Prostate gland (tissue), 2 donors: ENCODE data around the gene ADARB2. TPM values are rescaled to one million over a fixed set of nuclear protein-coding genes. Genes with fewer than 3 reads are reported as not detected.

Experiments used
- DNase-seq: peaks from one replicate; pipeline ENCODE4 v3.0.0-alpha.2; 2019; ENCODE audit warnings: low spot score
- H3K27ac ChIP-seq, 2 donors: fragments of 200-600 bp; sonication (generic); 2 replicates each; pipeline ENCODE4 v1.5.1; 2017 to 2019
- H3K27me3 ChIP-seq: fragments of 200-600 bp; sonication (generic); replicated peaks from 2 replicates; pipeline ENCODE4 v1.5.1; 2019; ENCODE audit not compliant: insufficient read depth
- H3K36me3 ChIP-seq, 2 donors: fragments of 200-600 bp; sonication (generic); 1 replicate in 1 of 2; 2 replicates in 1 of 2; pipeline versions ENCODE4 v1.5.1 to v1.8.1; 2017 to 2019
- H3K4me1 ChIP-seq: fragments of 200-600 bp; sonication (generic); replicated peaks from 2 replicates; pipeline ENCODE4 v1.5.1; 2019
- H3K4me3 ChIP-seq, 2 donors: fragments of 200-600 bp; sonication (generic); 2 replicates each; pipeline ENCODE4 v1.5.1; 2017 to 2019
- H3K9me3 ChIP-seq: fragments of 200-600 bp; sonication (generic); 2 replicates; pipeline ENCODE4 v1.5.1; 2017
- CTCF ChIP-seq, 4 experiments: fragments of 200-600 bp in 2 of 4; fragments of 450-650 bp in 2 of 4; sonication (generic) in 2 of 4; IDR thresholded peaks; 1 replicate in 3 of 4; 2 replicates in 1 of 4; pipeline ENCODE4 v1.5.1; 2016 to 2019; ENCODE audit warnings: antibody characterized with exemption in 4 of 4, mild to moderate bottlenecking in 2 of 4, moderate library complexity in 2 of 4
- POLR2A ChIP-seq: fragments of 450-650 bp; IDR thresholded peaks from one replicate; pipeline ENCODE4 v1.6.1; 2016; ENCODE audit warnings: antibody characterized with exemption, mild to moderate bottlenecking
- POLR2AphosphoS5 ChIP-seq: sonication (generic); formaldehyde crosslinking; IDR thresholded peaks from one replicate; pipeline ENCODE4 v1.6.1; 2017; ENCODE audit warnings: antibody characterized with exemption
- WGBS: methylation state at CpG from one replicate; pipeline ENCODE4 v1.1.5; 2018; 5-methylcytosine and 5-hydroxymethylcytosine counted together
- intact Hi-C: fragments of 100-400 bp; cut with DNase I; formaldehyde crosslinking; loops from one replicate; pipeline ENCODE4 v1.14.2; 2022
- total RNA-seq, 2 donors: library from RNA; depleted of rRNA; stranded (reverse); fragments of >200 nt; gene quantifications; one replicate each; pipeline ENCODE4 v1.1.0, GENCODE V29; 2016

Gene ADARB2
- total RNA-seq, 2 donors from 2014 or later = 0.36 to 10.5 TPM

GRCh38 chr10:1315178-1315577 lies 422.1 kb downstream of the ADARB2 start:
- DNase-seq = no peak
- Histone ChIP-seq H3K27ac (no peak overlapping the region), H3K4me1 (no peaks in the 10 kb centered on the region), H3K36me3 (no peaks in the 10 kb centered on the region), H3K9me3 (no peaks in the 10 kb centered on the region), H3K27me3 (no peaks in the 10 kb centered on the region), H3K4me3 (no peak overlapping the region)
- 94% methylated on average over 10 of the region's 10 CpGs for WGBS
- intact Hi-C loops = no loop called here
- TF ChIP-seq CTCF (IDR thresholded peaks at IDR 0.05) (no peak), POLR2AphosphoS5 (no peak), POLR2A (no peak)

- Histone ChIP-seq H3K4me1 (no peaks in the 10 kb centered on the region), H3K36me3 (no peaks in the 10 kb centered on the region), H3K4me3 (no peak overlapping the region), H3K27ac (no peak overlapping the region), H3K27me3 (no peaks in the 10 kb centered on the region), H3K9me3 (no peaks in the 10 kb centered on the region)
- DNase-seq = no peak
- TF ChIP-seq POLR2AphosphoS5 (no peak), POLR2A (no peak)
- intact Hi-C loops = no loop called here
- 93% methylated on average over 7 of the region's 7 CpGs for WGBS
Observed at GRCh38 chr10:1311726-1312125, 425.6 kb downstream of the ADARB2 start.

GRCh38 chr10:1310271-1310789 lies 427.0 kb downstream of the ADARB2 start:
- Histone ChIP-seq H3K27me3 (no peaks in the 10 kb centered on the region), H3K4me1 (no peaks in the 10 kb centered on the region), H3K9me3 (no peaks in the 10 kb centered on the region), H3K4me3 (no peak overlapping the region), H3K36me3 (no peaks in the 10 kb centered on the region), H3K27ac (no peak overlapping the region)
- intact Hi-C loops = no loop called here
- WGBS = 74% methylated on average over 9 of the region's 9 CpGs
- no peak for DNase-seq
- TF ChIP-seq CTCF (IDR thresholded peaks at IDR 0.05) (no peak), POLR2A (no peak), POLR2AphosphoS5 (no peak)

GRCh38 chr10:1309617-1310270 lies 427.6 kb downstream of the ADARB2 start:
- TF ChIP-seq POLR2A = no peak
- TF ChIP-seq CTCF (IDR thresholded peaks at IDR 0.05) = no peak
- TF ChIP-seq POLR2AphosphoS5 = no peak
- no peak overlapping the region for H3K27ac ChIP-seq
- no peak for DNase-seq
- H3K9me3 ChIP-seq = no peaks in the 10 kb centered on the region
- intact Hi-C loops = no loop called here
- WGBS = 79% methylated on average over 7 of the region's 7 CpGs
- H3K4me1 ChIP-seq = no peaks in the 10 kb centered on the region
- no peaks in the 10 kb centered on the region for H3K36me3 ChIP-seq
- no peaks in the 10 kb centered on the region for H3K27me3 ChIP-seq
- H3K4me3 ChIP-seq = no peak overlapping the region

DNA sequence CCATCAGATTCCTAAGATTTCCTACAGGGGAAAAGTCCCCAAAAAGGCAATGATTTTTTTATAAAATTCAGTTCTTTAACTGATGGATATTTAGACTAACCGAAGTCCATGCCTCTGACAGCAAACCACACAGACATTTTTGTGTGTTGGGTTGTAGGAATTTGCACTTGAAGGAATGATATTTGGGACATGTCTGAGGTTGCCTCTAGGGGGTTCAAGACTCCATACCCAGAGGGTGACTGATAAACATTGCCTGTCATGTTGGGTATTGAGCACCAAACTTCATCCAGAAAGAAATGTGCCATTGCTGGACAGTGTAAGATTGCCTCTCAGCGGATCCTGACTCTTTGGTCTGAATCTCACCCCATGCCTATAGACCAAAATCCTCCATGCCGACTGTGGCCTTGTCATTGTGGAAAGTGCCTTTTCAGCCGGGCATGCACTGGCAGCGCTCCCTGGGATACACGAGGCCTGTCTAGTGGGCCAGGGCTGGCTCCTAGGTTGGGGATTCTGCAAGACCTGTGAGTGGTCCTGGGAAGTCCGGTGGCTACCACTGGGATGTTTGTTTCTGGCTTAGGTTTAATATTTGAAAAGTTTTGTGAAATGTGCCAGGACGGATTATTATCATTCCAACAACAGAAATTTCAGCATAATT lies 428.2 kb downstream of the ADARB2 start:
- H3K4me1 ChIP-seq = no peaks in the 10 kb centered on the region
- intact Hi-C loops = no loop called here
- no peak overlapping the region for H3K27ac ChIP-seq
- H3K9me3 ChIP-seq = no peaks in the 10 kb centered on the region
- H3K4me3 ChIP-seq = no peak overlapping the region
- no peak for DNase-seq
- H3K27me3 ChIP-seq = no peaks in the 10 kb centered on the region
- H3K36me3 ChIP-seq = no peaks in the 10 kb centered on the region
- TF ChIP-seq POLR2AphosphoS5 (no peak), POLR2A (no peak), CTCF (IDR thresholded peaks at IDR 0.05) (no peak)
- WGBS = 87% methylated on average over 8 of the region's 8 CpGs
